Esophagus squamous epithelium (tissue), 5 donors: ENCODE measurements around the gene SUPT7L. TPM values are rescaled to one million over a fixed set of nuclear protein-coding genes. Genes with fewer than 3 reads are reported as not detected.
A peak's percentile ranks its signal among the peaks of the same experiment; 100 is the strongest.

Experiments
- DNase-seq: peaks from one replicate; lab custom pipeline; 2025; lab: John Stamatoyannopoulos, UW
- H3K27ac ChIP-seq, 4 donors: fragments of 200-600 bp; sonication (generic); one replicate each; pipeline ENCODE4 v1.5.1; 2016 to 2019; ENCODE audit warnings: mild to moderate bottlenecking in 1 of 4
- H3K27me3 ChIP-seq, 4 donors: fragments of 200-600 bp; sonication (generic); 1 replicate in 3 of 4; 2 replicates in 1 of 4; pipeline versions ENCODE4 v1.5.1 to v1.6.0; 2017 to 2021; ENCODE audit warnings: antibody characterized with exemption in 1 of 4
- H3K36me3 ChIP-seq, 3 donors: fragments of 200-600 bp; sonication (generic); one replicate each; pipeline ENCODE4 v1.5.1; 2016 to 2019
- H3K4me1 ChIP-seq, 3 donors: fragments of 200-600 bp; sonication (generic); one replicate each; pipeline ENCODE4 v1.5.1; 2017 to 2019
- H3K4me3 ChIP-seq, 4 donors: fragments of 200-600 bp; sonication (generic); 1 replicate in 3 of 4; 2 replicates in 1 of 4; pipeline ENCODE4 v1.5.1; 2016 to 2019; ENCODE audit warnings: mild to moderate bottlenecking in 2 of 4, moderate library complexity in 1 of 4
- H3K9me3 ChIP-seq, 3 donors: fragments of 200-600 bp; sonication (generic); one replicate each; pipeline ENCODE4 v1.5.1; 2016 to 2019
- POLR2A ChIP-seq, 4 donors: fragments of 450-650 bp; IDR thresholded peaks; one replicate each; pipeline ENCODE4 v1.6.1; 2017; ENCODE audit warnings: antibody characterized with exemption in 4 of 4, mild to moderate bottlenecking in 4 of 4, moderate library complexity in 3 of 4
- WGBS, 2 donors: methylation state at CpG; one replicate each; pipeline ENCODE4 v1.1.5; 2018; 5-methylcytosine and 5-hydroxymethylcytosine counted together
- intact Hi-C: fragments of 100-400 bp; cut with DNase I; formaldehyde crosslinking; loops from one replicate; pipeline ENCODE4 v1.15.0; 2022
- total RNA-seq, 4 donors: library from RNA; depleted of rRNA; stranded (reverse); fragments of >200 nt; gene quantifications; one replicate each; pipeline ENCODE4 v1.1.0, GENCODE V29; 2016
- TF ChIP-seq, protein P1 (sequence below), 6 experiments: fragments of 450-650 bp in 4 of 6; fragments of 200-600 bp in 2 of 6; sonication (generic) in 2 of 6; IDR thresholded peaks; one replicate each; pipeline ENCODE4 v1.5.1; 2016 to 2019; ENCODE audit warnings: antibody characterized with exemption in 6 of 6, mild to moderate bottlenecking in 4 of 6, moderate library complexity in 4 of 6
- donor health status: DM: yes; HTN: yes; CAD: no.

SUPT7L gene
- total RNA-seq, 4 donors from 2014 or later: 10.5 to 25.4 (median 14.2) TPM

DNA sequence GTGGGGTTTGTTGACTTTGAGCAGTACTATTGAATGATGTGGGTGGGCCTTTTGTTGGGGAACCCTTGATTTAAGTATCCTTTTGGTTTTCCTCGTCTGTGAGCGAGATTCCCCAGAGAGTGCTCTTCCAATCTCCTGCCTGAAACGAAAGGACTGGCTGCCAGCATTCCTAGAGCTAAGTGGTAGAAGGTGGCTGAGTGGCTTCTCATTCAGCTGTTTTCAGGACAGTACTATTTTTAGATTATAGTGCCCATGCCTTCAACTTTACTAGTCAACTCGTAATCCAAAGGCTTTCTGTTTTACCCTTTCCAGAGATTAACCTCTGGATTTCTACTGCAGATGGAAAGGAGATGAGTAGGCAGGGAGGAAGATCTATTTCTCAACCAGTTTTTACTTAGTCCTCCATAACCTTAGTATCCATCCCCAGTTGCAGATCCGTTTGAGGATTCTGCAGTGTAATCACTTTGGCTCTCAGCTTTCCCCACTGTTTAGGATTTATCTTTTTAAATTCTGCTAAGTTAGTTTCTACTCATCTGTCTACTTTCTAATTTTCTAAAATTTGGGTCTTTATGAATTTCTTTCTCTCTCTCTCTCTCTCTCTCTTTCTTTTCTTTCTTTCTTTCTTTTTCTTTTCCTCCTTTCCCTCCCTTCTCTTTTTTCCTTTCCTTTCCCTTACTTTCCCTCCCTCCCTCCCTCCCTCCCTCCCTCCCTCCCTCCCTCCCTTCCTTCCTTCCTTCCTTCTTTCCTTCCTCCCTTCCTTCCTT lies 9.5 kb upstream of the SUPT7L start:
- DNase-seq: no peak
- Histone ChIP-seq H3K4me1 (no peaks in the 10 kb centered on the region), H3K27ac (no peak overlapping the region), H3K4me3 (no peak overlapping the region), H3K27me3 (no peaks in the 10 kb centered on the region), H3K9me3 (no peaks in the 10 kb centered on the region), H3K36me3 (peaks cover 4 to 99% (median 27%) of the 10 kb centered on the region in 3 donors)
- intact Hi-C loops: no loop called here
- 86 to 88% methylated on average over 5 of the region's 5 CpGs for WGBS, 2 donors
- no peak for TF ChIP-seq POLR2A (IDR thresholded peaks at IDR 0.05)
- TF ChIP-seq, protein P1, sequence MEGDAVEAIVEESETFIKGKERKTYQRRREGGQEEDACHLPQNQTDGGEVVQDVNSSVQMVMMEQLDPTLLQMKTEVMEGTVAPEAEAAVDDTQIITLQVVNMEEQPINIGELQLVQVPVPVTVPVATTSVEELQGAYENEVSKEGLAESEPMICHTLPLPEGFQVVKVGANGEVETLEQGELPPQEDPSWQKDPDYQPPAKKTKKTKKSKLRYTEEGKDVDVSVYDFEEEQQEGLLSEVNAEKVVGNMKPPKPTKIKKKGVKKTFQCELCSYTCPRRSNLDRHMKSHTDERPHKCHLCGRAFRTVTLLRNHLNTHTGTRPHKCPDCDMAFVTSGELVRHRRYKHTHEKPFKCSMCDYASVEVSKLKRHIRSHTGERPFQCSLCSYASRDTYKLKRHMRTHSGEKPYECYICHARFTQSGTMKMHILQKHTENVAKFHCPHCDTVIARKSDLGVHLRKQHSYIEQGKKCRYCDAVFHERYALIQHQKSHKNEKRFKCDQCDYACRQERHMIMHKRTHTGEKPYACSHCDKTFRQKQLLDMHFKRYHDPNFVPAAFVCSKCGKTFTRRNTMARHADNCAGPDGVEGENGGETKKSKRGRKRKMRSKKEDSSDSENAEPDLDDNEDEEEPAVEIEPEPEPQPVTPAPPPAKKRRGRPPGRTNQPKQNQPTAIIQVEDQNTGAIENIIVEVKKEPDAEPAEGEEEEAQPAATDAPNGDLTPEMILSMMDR (IDR thresholded peaks at IDR 0.05): no peak

DNA sequence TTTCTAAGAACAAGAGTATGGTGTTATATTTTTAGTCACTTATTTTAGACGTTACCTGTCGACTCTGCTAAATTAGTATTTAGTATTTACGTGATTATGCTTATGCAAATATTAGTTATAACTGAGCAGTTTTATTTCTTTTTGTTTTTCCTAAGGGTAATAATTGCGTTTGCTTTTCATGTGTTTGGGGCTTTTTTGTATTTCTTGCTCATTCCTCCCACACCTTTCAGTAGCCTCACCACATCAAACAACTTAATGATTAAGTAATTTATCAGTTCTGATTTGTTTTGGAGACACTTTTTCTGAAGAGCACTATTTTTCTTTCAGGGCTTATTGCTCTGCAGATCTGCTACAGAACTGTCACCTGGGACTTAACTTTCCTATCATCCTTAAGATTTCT lies 7.8 kb upstream of the SUPT7L start:
- Histone ChIP-seq H3K9me3 (no peaks in the 10 kb centered on the region), H3K4me3 (no peak overlapping the region), H3K27ac (no peak overlapping the region), H3K4me1 (peaks cover 0 to 14% (median 0%) of the 10 kb centered on the region in 3 donors), H3K27me3 (no peaks in the 10 kb centered on the region), H3K36me3 (peaks cover 4 to 99% (median 23%) of the 10 kb centered on the region in 3 donors)
- 85 to 86% methylated on average over 4 of the region's 4 CpGs for WGBS, 2 donors
- DNase-seq: no peak
- TF ChIP-seq POLR2A (IDR thresholded peaks at IDR 0.05): no peak
- TF ChIP-seq, protein P1 (IDR thresholded peaks at IDR 0.05): no peak
- intact Hi-C loops: no loop called here

- no peaks in the 10 kb centered on the region for H3K9me3 ChIP-seq
- intact Hi-C loops: no loop called here
- no peak overlapping the region for H3K27ac ChIP-seq
- WGBS, 2 donors: 69 to 76% methylated on average over 1 of the region's 1 CpG
- no peaks in the 10 kb centered on the region for H3K27me3 ChIP-seq
- DNase-seq: no peak
- TF ChIP-seq POLR2A (IDR thresholded peaks at IDR 0.05): no peak
- TF ChIP-seq, protein P1 (IDR thresholded peaks at IDR 0.05): no peak
- peaks cover 4 to 61% (median 14%) of the 10 kb centered on the region in 3 donors for H3K36me3 ChIP-seq
- no peak overlapping the region for H3K4me3 ChIP-seq
- peaks cover 13 to 42% (median 23%) of the 10 kb centered on the region in 3 donors for H3K4me1 ChIP-seq
Observed at GRCh38 chr2:27667446-27667845, 4.0 kb upstream of the SUPT7L start.

DNA sequence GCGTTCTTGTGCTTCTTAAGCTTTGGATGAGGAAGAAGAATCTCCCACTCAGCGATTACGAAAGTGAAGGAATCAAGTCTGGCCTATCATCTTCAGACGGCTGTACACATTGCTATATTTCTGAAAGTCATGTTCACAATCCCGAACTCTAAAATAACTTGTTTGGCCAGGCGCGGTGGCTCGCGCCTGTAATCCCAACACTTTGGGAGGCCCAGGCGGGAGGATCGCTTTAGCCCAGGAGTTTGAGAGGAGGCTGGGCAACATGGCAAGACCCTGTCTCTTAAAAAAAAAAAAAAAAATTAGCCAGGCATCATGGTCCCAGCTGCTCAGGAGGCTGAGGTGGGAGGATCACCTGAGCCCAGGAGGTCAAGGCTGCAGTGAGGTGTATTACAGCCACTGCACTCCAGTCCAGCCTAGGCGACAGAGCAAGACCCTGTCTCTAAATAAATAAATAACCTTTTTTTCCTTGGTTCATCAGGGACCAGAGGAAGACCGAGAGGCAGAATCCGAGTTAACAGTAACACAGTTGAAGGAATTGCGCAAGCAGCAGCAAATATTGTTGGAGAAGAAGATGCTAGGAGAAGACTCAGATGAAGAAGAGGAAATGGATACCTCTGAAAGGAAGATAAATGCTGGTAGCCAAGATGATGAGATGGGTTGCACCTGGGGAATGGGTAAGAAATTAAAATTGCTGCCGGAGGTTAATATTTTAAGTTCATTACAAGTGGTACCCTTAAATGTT lies 1.4 kb upstream of the SUPT7L start:
- intact Hi-C loops: no loop called here
- Histone ChIP-seq H3K36me3 (peaks cover 6 to 60% (median 31%) of the 10 kb centered on the region in 3 donors), H3K4me1 (peaks cover 13 to 52% (median 25%) of the 10 kb centered on the region in 3 donors), H3K4me3 (peak overlapping the region; percentile 75 to 90 (median 84)), H3K9me3 (no peaks in the 10 kb centered on the region), H3K27me3 (no peaks in the 10 kb centered on the region), H3K27ac (no peak overlapping the region)
- DNase-seq: no peak
- WGBS, 2 donors: 77 to 81% methylated on average over 10 to 14 of the region's 16 CpGs
- no peak for TF ChIP-seq POLR2A (IDR thresholded peaks at IDR 0.05)
- TF ChIP-seq, protein P1 (IDR thresholded peaks at IDR 0.05): no peak

GRCh38 chr2:27664154-27664574 lies 750 bp upstream of the SUPT7L start:
- intact Hi-C loops: no loop called here
- TF ChIP-seq, protein P1 (IDR thresholded peaks at IDR 0.05): no peak
- no peak for TF ChIP-seq POLR2A (IDR thresholded peaks at IDR 0.05)
- H3K36me3 ChIP-seq: peaks cover 5 to 60% (median 29%) of the 10 kb centered on the region in 3 donors
- H3K27me3 ChIP-seq: no peaks in the 10 kb centered on the region
- no peak for DNase-seq
- 0 to 8% methylated on average over 6 to 13 of the region's 28 CpGs for WGBS, 2 donors
- no peaks in the 10 kb centered on the region for H3K9me3 ChIP-seq
- peak overlapping the region; percentile 92 to 97 (median 94) for H3K27ac ChIP-seq
- H3K4me1 ChIP-seq: peaks cover 13 to 59% (median 27%) of the 10 kb centered on the region in 3 donors
- H3K4me3 ChIP-seq: peak overlapping the region; percentile 75 to 90 (median 84)
